ENCODE data around the gene ETV1.
"Not testable (repeated sequence)": the region's sequence is repeated elsewhere in the genome, so short reads cannot be mapped to it uniquely, and the experiment has no call there.

The ETV1 gene

GRCh38 chr7:13921062-13921461 lies 68.4 kb downstream of the ETV1 start:
- DNase-seq (ENCODE audit: low read depth in 1 of 2, low spot score in 1 of 2): no peak
- no peak overlapping the region for H3K4me3 ChIP-seq (replicated peaks; ENCODE audit: insufficient read depth, low read length)
- TF ChIP-seq POLR2AphosphoS5 (IDR thresholded peaks at IDR 0.05; ENCODE audit: low read depth): no peak
- TF ChIP-seq GABPA (IDR thresholded peaks at IDR 0.05; ENCODE audit: low read depth): no peak
- no peak for TF ChIP-seq REST (IDR thresholded peaks at IDR 0.05; ENCODE audit: insufficient replicate concordance, low read depth)
- TF ChIP-seq SPI1 (IDR thresholded peaks at IDR 0.05; ENCODE audit: borderline replicate concordance, low read depth): no peak
- TF ChIP-seq CTCF (IDR thresholded peaks at IDR 0.05; ENCODE audit: insufficient read depth, low read length): no peak
- H3K27ac ChIP-seq (replicated peaks): no peak overlapping the region
- no peaks in the 10 kb centered on the region for H3K27me3 ChIP-seq (ENCODE audit: insufficient read depth, poor library complexity, severe bottlenecking)

GRCh38 chr7:13920053-13920697 lies 69.3 kb downstream of the ETV1 start:
- no peak overlapping the region for H3K27ac ChIP-seq (replicated peaks)
- DNase-seq (ENCODE audit: low read depth in 1 of 2, low spot score in 1 of 2): no peak
- no peaks in the 10 kb centered on the region for H3K27me3 ChIP-seq (ENCODE audit: insufficient read depth, poor library complexity, severe bottlenecking)
- TF ChIP-seq REST (IDR thresholded peaks at IDR 0.05; ENCODE audit: insufficient replicate concordance, low read depth) (no peak), POLR2AphosphoS5 (IDR thresholded peaks at IDR 0.05; ENCODE audit: low read depth) (no peak), GABPA (IDR thresholded peaks at IDR 0.05; ENCODE audit: low read depth) (no peak), CTCF (IDR thresholded peaks at IDR 0.05; ENCODE audit: insufficient read depth, low read length) (no peak), SPI1 (IDR thresholded peaks at IDR 0.05; ENCODE audit: borderline replicate concordance, low read depth) (no peak)
- H3K4me3 ChIP-seq (replicated peaks; ENCODE audit: insufficient read depth, low read length): no peak overlapping the region

- H3K27ac ChIP-seq (replicated peaks); H3K27me3 ChIP-seq (ENCODE audit: insufficient read depth, poor library complexity, severe bottlenecking); H3K4me3 ChIP-seq (replicated peaks; ENCODE audit: insufficient read depth, low read length); DNase-seq (ENCODE audit: low read depth in 1 of 2, low spot score in 1 of 2): not testable (repeated sequence)
Observed at GRCh38 chr7:13918333-13918732, 71.1 kb downstream of the ETV1 start.

- not testable (repeated sequence) for H3K27ac ChIP-seq (replicated peaks); DNase-seq (ENCODE audit: low read depth in 1 of 2, low spot score in 1 of 2); H3K27me3 ChIP-seq (ENCODE audit: insufficient read depth, poor library complexity, severe bottlenecking); H3K4me3 ChIP-seq (replicated peaks; ENCODE audit: insufficient read depth, low read length)
Observed at GRCh38 chr7:13917103-13917502, 72.4 kb downstream of the ETV1 start.

GRCh38 chr7:13915891-13916290 lies 73.6 kb downstream of the ETV1 start:
- Histone ChIP-seq H3K4me3 (replicated peaks; ENCODE audit: insufficient read depth, low read length) (no peak overlapping the region), H3K27me3 (ENCODE audit: insufficient read depth, poor library complexity, severe bottlenecking) (no peaks in the 10 kb centered on the region), H3K27ac (replicated peaks) (no peak overlapping the region)
- no peak for TF ChIP-seq REST (IDR thresholded peaks at IDR 0.05; ENCODE audit: insufficient replicate concordance, low read depth)
- no peak for TF ChIP-seq CTCF (IDR thresholded peaks at IDR 0.05; ENCODE audit: insufficient read depth, low read length)
- no peak for TF ChIP-seq SPI1 (IDR thresholded peaks at IDR 0.05; ENCODE audit: borderline replicate concordance, low read depth)
- TF ChIP-seq POLR2AphosphoS5 (IDR thresholded peaks at IDR 0.05; ENCODE audit: low read depth): no peak
- no peak for TF ChIP-seq GABPA (IDR thresholded peaks at IDR 0.05; ENCODE audit: low read depth)
- no peak for DNase-seq (ENCODE audit: low read depth in 1 of 2, low spot score in 1 of 2)
